Eye (tissue), 1 donor: ENCODE data around the gene FBXO2.
A peak's percentile ranks its signal among the peaks of the same experiment; 100 is the strongest.

Source experiments
- DNase-seq: peaks from one replicate; pipeline ENCODE4 v3.0.0-alpha.2; 2015

Gene FBXO2

GRCh38 chr1:11682287-11682771 is 28.1 kb upstream of the FBXO2 start:
- DNase-seq, result no peak

- peak; percentile 94 for DNase-seq
Observed at GRCh38 chr1:11681071-11681771, 27.0 kb upstream of the FBXO2 start, which contains the start of gene MAD2L2. TSS of gene MAD2L2 (minus strand) at chr1:11681148. CDS start at chr1:11680601, 547 bp downstream.

- no peak for DNase-seq
Observed at GRCh38 chr1:11680270-11681070, 26.2 kb upstream of the FBXO2 start.

GRCh38 chr1:11678442-11678841 is 24.2 kb upstream of the FBXO2 start:
- DNase-seq, result no peak

GRCh38 chr1:11676386-11677103 is 22.3 kb upstream of the FBXO2 start:
- no peak for DNase-seq

- DNase-seq, result no peak
Observed at GRCh38 chr1:11675325-11675724, 21.1 kb upstream of the FBXO2 start.

GRCh38 chr1:11674488-11674887 is 20.3 kb upstream of the FBXO2 start:
- no peak for DNase-seq

GRCh38 chr1:11673089-11673769 is 19.0 kb upstream of the FBXO2 start:
- DNase-seq, result no peak

GRCh38 chr1:11671544-11672286 is 17.5 kb upstream of the FBXO2 start:
- no peak for DNase-seq

- no peak for DNase-seq
Observed at GRCh38 chr1:11671205-11671543, 16.9 kb upstream of the FBXO2 start.

- DNase-seq, result no peak
Observed at GRCh38 chr1:11670747-11671146, 16.5 kb upstream of the FBXO2 start.

- DNase-seq, result no peak
Observed at GRCh38 chr1:11668516-11668915, 14.3 kb upstream of the FBXO2 start.

GRCh38 chr1:11664336-11665065 is 10.3 kb upstream of the FBXO2 start:
- DNase-seq, result peak; percentile 61

- DNase-seq, result no peak
Observed at GRCh38 chr1:11661103-11661502, 6.9 kb upstream of the FBXO2 start.

GRCh38 chr1:11659748-11660147 is 5.5 kb upstream of the FBXO2 start:
- DNase-seq, result no peak

GRCh38 chr1:11658542-11658941 is 4.3 kb upstream of the FBXO2 start:
- DNase-seq, result no peak

- DNase-seq, result no peak
Observed at GRCh38 chr1:11657654-11658053, 3.4 kb upstream of the FBXO2 start.

GRCh38 chr1:11654939-11655808 is 945 bp upstream of the FBXO2 start:
- no peak for DNase-seq

- no peak for DNase-seq
Observed at GRCh38 chr1:11653861-11654136, 430 bp downstream of the FBXO2 start.

GRCh38 chr1:11653101-11653860 is 948 bp downstream of the FBXO2 start:
- DNase-seq, result no peak
